WTC11 (cell line): ENCODE results near the gene MOB3B. TPM values are rescaled to one million over a fixed set of nuclear protein-coding genes. Genes with fewer than 3 reads are reported as not detected.
A peak's percentile ranks its signal among the peaks of the same experiment; 100 is the strongest.

ENCODE experiments used
- CREM ChIP-seq: sonication (generic); formaldehyde crosslinking; IDR thresholded peaks from 2 replicates; pipeline ENCODE4 v1.8.1; 2022; ENCODE audit warnings: mild to moderate bottlenecking, missing genetic modification reagents, moderate library complexity
- FOXJ3 ChIP-seq: sonication (generic); formaldehyde crosslinking; IDR thresholded peaks from 2 replicates; pipeline ENCODE4 v1.9.0; 2021; ENCODE audit warnings: missing genetic modification reagents, mild to moderate bottlenecking, borderline replicate concordance
- FOXK1 ChIP-seq: sonication (generic); formaldehyde crosslinking; IDR thresholded peaks from 2 replicates; pipeline ENCODE4 v1.8.0; 2022; ENCODE audit warnings: mild to moderate bottlenecking, moderate library complexity, missing genetic modification reagents
- GRHL2 ChIP-seq: fragments of 250-450 bp; sonication (Bioruptor Pico); IDR thresholded peaks from 2 replicates; pipeline ENCODE4 v1.8.0; 2022; ENCODE audit warnings: mild to moderate bottlenecking, moderate library complexity; ENCODE audit not compliant: insufficient replicate concordance, severe bottlenecking
- KAT7 ChIP-seq: sonication (generic); formaldehyde crosslinking; IDR thresholded peaks from 2 replicates; pipeline ENCODE4 v1.8.1; 2023; ENCODE audit warnings: missing genetic modification reagents, mild to moderate bottlenecking, borderline replicate concordance
- MAX ChIP-seq: sonication (generic); formaldehyde crosslinking; IDR thresholded peaks from 2 replicates; pipeline ENCODE4 v1.8.0; 2022; ENCODE audit warnings: mild to moderate bottlenecking, missing genetic modification reagents
- NFATC4 ChIP-seq: fragments of 250-450 bp; sonication (Bioruptor Pico); IDR thresholded peaks from 2 replicates; pipeline ENCODE4 v1.9.0; 2021; ENCODE audit warnings: mild to moderate bottlenecking
- NFYB ChIP-seq: sonication (generic); formaldehyde crosslinking; conservative IDR thresholded peaks from 2 replicates; pipeline ENCODE4 v1.8.0; 2022; ENCODE audit warnings: low read depth, missing genetic modification reagents
- NR3C1 ChIP-seq: sonication (generic); formaldehyde crosslinking; conservative IDR thresholded peaks from 2 replicates; pipeline ENCODE4 v1.8.1; 2023; ENCODE audit warnings: low read depth, mild to moderate bottlenecking, missing genetic modification reagents
- OVOL2 ChIP-seq: fragments of 250-450 bp; sonication (Bioruptor Pico); IDR thresholded peaks from 2 replicates; pipeline ENCODE4 v1.9.0; 2021; ENCODE audit warnings: mild to moderate bottlenecking, borderline replicate concordance
- SP1 ChIP-seq: sonication (generic); formaldehyde crosslinking; conservative IDR thresholded peaks from 2 replicates; pipeline ENCODE4 v1.8.1; 2022; ENCODE audit warnings: missing genetic modification reagents
- TCF7 ChIP-seq: sonication (generic); formaldehyde crosslinking; IDR thresholded peaks from 2 replicates; pipeline ENCODE4 v1.8.0; 2022; ENCODE audit warnings: mild to moderate bottlenecking, low read depth, missing genetic modification reagents, moderate library complexity
- TEAD4 ChIP-seq: sonication (generic); formaldehyde crosslinking; IDR thresholded peaks from 2 replicates; pipeline ENCODE4 v1.8.0; 2022; ENCODE audit warnings: mild to moderate bottlenecking, missing genetic modification reagents
- USF2 ChIP-seq: sonication (generic); formaldehyde crosslinking; IDR thresholded peaks from 2 replicates; pipeline ENCODE4 v1.8.1; 2023; ENCODE audit warnings: mild to moderate bottlenecking, missing genetic modification reagents, moderate library complexity
- ZNF138 ChIP-seq: sonication (generic); formaldehyde crosslinking; conservative IDR thresholded peaks from 2 replicates; pipeline ENCODE4 v1.8.1; 2022; ENCODE audit warnings: mild to moderate bottlenecking, moderate library complexity, missing genetic modification reagents
- ZNF671 ChIP-seq: fragments of 250-450 bp; sonication (Bioruptor Pico); IDR thresholded peaks from 2 replicates; pipeline ENCODE4 v1.8.0; 2021; ENCODE audit warnings: mild to moderate bottlenecking
- total RNA-seq: library from RNA; stranded (reverse); gene quantifications from 3 replicates; pipeline ENCODE4 v1.2.3, GENCODE V29; 2021
- TF ChIP-seq, protein P1 (sequence below): sonication (generic); formaldehyde crosslinking; IDR thresholded peaks from 2 replicates; pipeline ENCODE4 v1.8.0; 2023; ENCODE audit warnings: mild to moderate bottlenecking, missing genetic modification reagents
- TF ChIP-seq, protein P2 (sequence below): sonication (generic); formaldehyde crosslinking; IDR thresholded peaks from 2 replicates; pipeline ENCODE4 v1.8.1; 2023; ENCODE audit warnings: mild to moderate bottlenecking, missing genetic modification reagents, borderline replicate concordance
- TF ChIP-seq, protein P3 (sequence below): fragments of 250-450 bp; sonication (Bioruptor Pico); IDR thresholded peaks from 2 replicates; pipeline ENCODE4 v1.9.0; 2021; ENCODE audit warnings: mild to moderate bottlenecking

MOB3B gene
- total RNA-seq, 1 experiment from 2014 or later: 25.1 TPM

- TF ChIP-seq, protein P1, sequence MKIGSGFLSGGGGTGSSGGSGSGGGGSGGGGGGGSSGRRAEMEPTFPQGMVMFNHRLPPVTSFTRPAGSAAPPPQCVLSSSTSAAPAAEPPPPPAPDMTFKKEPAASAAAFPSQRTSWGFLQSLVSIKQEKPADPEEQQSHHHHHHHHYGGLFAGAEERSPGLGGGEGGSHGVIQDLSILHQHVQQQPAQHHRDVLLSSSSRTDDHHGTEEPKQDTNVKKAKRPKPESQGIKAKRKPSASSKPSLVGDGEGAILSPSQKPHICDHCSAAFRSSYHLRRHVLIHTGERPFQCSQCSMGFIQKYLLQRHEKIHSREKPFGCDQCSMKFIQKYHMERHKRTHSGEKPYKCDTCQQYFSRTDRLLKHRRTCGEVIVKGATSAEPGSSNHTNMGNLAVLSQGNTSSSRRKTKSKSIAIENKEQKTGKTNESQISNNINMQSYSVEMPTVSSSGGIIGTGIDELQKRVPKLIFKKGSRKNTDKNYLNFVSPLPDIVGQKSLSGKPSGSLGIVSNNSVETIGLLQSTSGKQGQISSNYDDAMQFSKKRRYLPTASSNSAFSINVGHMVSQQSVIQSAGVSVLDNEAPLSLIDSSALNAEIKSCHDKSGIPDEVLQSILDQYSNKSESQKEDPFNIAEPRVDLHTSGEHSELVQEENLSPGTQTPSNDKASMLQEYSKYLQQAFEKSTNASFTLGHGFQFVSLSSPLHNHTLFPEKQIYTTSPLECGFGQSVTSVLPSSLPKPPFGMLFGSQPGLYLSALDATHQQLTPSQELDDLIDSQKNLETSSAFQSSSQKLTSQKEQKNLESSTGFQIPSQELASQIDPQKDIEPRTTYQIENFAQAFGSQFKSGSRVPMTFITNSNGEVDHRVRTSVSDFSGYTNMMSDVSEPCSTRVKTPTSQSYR: no peak
- 0 out of 2 replicates have a peak, but pooled peaks have one; percentile 46 for TF ChIP-seq NR3C1 (CRISPR knock-in tag)
- TF ChIP-seq, protein P2, sequence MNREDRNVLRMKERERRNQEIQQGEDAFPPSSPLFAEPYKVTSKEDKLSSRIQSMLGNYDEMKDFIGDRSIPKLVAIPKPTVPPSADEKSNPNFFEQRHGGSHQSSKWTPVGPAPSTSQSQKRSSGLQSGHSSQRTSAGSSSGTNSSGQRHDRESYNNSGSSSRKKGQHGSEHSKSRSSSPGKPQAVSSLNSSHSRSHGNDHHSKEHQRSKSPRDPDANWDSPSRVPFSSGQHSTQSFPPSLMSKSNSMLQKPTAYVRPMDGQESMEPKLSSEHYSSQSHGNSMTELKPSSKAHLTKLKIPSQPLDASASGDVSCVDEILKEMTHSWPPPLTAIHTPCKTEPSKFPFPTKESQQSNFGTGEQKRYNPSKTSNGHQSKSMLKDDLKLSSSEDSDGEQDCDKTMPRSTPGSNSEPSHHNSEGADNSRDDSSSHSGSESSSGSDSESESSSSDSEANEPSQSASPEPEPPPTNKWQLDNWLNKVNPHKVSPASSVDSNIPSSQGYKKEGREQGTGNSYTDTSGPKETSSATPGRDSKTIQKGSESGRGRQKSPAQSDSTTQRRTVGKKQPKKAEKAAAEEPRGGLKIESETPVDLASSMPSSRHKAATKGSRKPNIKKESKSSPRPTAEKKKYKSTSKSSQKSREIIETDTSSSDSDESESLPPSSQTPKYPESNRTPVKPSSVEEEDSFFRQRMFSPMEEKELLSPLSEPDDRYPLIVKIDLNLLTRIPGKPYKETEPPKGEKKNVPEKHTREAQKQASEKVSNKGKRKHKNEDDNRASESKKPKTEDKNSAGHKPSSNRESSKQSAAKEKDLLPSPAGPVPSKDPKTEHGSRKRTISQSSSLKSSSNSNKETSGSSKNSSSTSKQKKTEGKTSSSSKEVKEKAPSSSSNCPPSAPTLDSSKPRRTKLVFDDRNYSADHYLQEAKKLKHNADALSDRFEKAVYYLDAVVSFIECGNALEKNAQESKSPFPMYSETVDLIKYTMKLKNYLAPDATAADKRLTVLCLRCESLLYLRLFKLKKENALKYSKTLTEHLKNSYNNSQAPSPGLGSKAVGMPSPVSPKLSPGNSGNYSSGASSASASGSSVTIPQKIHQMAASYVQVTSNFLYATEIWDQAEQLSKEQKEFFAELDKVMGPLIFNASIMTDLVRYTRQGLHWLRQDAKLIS (CRISPR knock-in tag): no peak
- TF ChIP-seq USF2: no peak
- TF ChIP-seq ZNF671: no peak
- TF ChIP-seq FOXJ3 (CRISPR knock-in tag): no peak
- no peak for TF ChIP-seq GRHL2 (CRISPR knock-in tag)
- no peak for TF ChIP-seq ZNF138 (CRISPR knock-in tag)
- TF ChIP-seq TEAD4 (CRISPR knock-in tag): no peak
- TF ChIP-seq, protein P3, sequence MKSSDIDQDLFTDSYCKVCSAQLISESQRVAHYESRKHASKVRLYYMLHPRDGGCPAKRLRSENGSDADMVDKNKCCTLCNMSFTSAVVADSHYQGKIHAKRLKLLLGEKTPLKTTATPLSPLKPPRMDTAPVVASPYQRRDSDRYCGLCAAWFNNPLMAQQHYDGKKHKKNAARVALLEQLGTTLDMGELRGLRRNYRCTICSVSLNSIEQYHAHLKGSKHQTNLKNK (CRISPR knock-in tag): no peak
- TF ChIP-seq TCF7 (CRISPR knock-in tag): no peak
- no peak for TF ChIP-seq NFATC4 (CRISPR knock-in tag)
- TF ChIP-seq KAT7 (CRISPR knock-in tag): no peak
- TF ChIP-seq SP1 (CRISPR knock-in tag): peak; percentile 37
- TF ChIP-seq NFYB (CRISPR knock-in tag): peak; percentile 39; the same call in 1 of the 2 replicates
- no peak for TF ChIP-seq CREM (CRISPR knock-in tag)
- TF ChIP-seq OVOL2 (CRISPR knock-in tag): no peak
- no peak for TF ChIP-seq FOXK1
- TF ChIP-seq MAX: 0 out of 2 replicates have a peak, but pooled peaks have one; percentile 56
Measured at GRCh38 chr9:27528076-27528885, 1.3 kb downstream of the MOB3B start (continued).
